SK-N-MC (cell line): ENCODE results near the gene ZSCAN20.

Experiments used
- EZH2 ChIP-seq: fragments of 200-600 bp; sonication (generic); IDR thresholded peaks from one replicate; pipeline ENCODE4 v1.6.1; 2017; ENCODE audit warnings: antibody characterized with exemption
- POLR2AphosphoS5 ChIP-seq: IDR thresholded peaks from 2 replicates; pipeline ENCODE4 v1.6.1; 2012; ENCODE audit warnings: mild to moderate bottlenecking, low read depth, low read length, borderline replicate concordance

DNA sequence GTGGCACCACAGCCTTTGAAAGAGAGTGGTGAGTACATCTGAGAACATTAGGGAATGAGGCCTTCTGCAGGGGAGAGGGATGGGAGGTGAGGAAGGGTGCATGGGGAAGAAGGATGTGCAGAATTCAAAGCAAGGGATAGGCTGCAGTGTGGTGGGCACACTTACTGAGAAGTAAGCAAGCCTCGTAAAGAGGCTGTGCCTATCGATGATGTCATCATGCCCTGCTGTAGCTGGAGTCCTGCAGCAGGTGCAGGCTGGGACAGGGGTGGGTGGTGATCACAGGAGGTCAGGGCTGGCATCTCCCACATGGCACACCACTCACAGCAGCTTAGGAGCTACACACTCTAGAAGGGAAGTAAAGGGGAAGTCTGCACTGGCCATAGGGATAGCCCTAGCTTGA, 16.2 kb downstream of the ZSCAN20 start:
- TF ChIP-seq EZH2 (no peak), POLR2AphosphoS5 (no peak)
